Measurements from ENCODE around the gene ABCA7. TPM values are rescaled to one million over a fixed set of nuclear protein-coding genes. Genes with fewer than 3 reads are reported as not detected.

ABCA7 gene
- total RNA-seq, 4 donors from 2014 or later, result 3.9 to 9.5 (median 6.9) TPM

DNA sequence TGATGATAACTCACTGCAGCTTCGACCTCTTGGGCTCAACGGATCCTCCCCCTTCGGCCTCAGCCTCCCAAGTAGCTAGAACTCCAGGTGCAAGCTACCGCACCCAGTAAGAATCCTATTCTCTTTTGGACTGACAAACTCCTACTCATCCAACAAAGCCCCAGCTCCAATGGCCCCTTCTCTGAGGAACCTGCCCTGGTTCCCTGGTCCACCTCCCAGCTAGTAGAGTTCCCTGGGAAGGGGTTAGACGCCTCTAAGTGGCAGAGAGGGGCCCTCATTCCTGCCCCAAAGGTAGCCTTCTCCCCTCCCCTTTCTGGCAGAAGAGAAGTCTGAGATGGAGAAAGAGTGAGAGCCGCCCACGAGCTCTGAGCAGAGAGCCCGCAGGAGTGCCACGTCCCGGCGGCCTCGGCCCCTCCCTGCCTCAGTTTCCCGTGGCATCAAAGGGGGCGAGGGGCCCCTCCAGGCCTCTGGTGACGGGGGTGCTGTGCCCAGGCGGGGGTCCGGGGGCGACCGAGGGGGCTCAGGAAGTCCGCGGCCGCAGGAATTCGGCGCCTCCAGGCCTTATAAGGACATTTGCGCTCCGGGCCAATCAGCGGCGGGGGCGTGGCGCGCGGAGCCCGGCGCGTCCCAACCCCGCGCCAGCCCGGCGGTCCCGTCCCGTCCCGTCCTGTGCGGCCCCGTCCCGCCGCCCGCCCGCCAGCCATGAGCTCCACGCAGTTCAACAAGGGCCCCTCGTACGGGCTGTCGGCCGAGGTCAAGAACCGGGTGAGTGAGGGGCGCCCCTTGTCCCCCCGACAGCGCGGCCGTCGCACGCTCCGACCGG is 13.7 kb upstream of the ABCA7 start, which contains the start of gene CNN2:
TSS of gene CNN2 (plus strand) at position 649 of the 823 bp plus-strand sequence. CDS start at position 703, 54 bp downstream.
- H3K4me3 ChIP-seq, result peak within 1 kb of the TSS; percentile 68 to 96 (median 86)
- peaks cover 0 to 10% (median 4%) of the 10 kb centered on the region in 4 donors for H3K36me3 ChIP-seq
- H3K27me3 ChIP-seq, result peaks cover 0 to 8% (median 0%) of the 10 kb centered on the region in 4 donors
- H3K27ac ChIP-seq (replicated peaks in 1 of 4), result peak within 1 kb of the TSS; percentile 96 to 100 (median 98)
- WGBS, result 24% methylated on average over 11 of the region's 63 CpGs
- H3K9me3 ChIP-seq, result no peaks in the 10 kb centered on the region
- TF ChIP-seq POLR2A (IDR thresholded peaks at IDR 0.05; ENCODE audit: low read depth), result peak; percentile 69
- no peak for TF ChIP-seq EP300 (IDR thresholded peaks at IDR 0.05)
- peak; percentile 86 to 98 for TF ChIP-seq POLR2AphosphoS5 (IDR thresholded peaks at IDR 0.05)
- TF ChIP-seq, protein P1, sequence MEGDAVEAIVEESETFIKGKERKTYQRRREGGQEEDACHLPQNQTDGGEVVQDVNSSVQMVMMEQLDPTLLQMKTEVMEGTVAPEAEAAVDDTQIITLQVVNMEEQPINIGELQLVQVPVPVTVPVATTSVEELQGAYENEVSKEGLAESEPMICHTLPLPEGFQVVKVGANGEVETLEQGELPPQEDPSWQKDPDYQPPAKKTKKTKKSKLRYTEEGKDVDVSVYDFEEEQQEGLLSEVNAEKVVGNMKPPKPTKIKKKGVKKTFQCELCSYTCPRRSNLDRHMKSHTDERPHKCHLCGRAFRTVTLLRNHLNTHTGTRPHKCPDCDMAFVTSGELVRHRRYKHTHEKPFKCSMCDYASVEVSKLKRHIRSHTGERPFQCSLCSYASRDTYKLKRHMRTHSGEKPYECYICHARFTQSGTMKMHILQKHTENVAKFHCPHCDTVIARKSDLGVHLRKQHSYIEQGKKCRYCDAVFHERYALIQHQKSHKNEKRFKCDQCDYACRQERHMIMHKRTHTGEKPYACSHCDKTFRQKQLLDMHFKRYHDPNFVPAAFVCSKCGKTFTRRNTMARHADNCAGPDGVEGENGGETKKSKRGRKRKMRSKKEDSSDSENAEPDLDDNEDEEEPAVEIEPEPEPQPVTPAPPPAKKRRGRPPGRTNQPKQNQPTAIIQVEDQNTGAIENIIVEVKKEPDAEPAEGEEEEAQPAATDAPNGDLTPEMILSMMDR (IDR thresholded peaks at IDR 0.05), result no peak
- no peak for DNase-seq (ENCODE audit: extremely low spot score)
- H3K4me1 ChIP-seq, result peaks cover 38 to 78% (median 76%) of the 10 kb centered on the region in 4 donors
- intact Hi-C loops (cut with DNase I), result no loop called here

DNA sequence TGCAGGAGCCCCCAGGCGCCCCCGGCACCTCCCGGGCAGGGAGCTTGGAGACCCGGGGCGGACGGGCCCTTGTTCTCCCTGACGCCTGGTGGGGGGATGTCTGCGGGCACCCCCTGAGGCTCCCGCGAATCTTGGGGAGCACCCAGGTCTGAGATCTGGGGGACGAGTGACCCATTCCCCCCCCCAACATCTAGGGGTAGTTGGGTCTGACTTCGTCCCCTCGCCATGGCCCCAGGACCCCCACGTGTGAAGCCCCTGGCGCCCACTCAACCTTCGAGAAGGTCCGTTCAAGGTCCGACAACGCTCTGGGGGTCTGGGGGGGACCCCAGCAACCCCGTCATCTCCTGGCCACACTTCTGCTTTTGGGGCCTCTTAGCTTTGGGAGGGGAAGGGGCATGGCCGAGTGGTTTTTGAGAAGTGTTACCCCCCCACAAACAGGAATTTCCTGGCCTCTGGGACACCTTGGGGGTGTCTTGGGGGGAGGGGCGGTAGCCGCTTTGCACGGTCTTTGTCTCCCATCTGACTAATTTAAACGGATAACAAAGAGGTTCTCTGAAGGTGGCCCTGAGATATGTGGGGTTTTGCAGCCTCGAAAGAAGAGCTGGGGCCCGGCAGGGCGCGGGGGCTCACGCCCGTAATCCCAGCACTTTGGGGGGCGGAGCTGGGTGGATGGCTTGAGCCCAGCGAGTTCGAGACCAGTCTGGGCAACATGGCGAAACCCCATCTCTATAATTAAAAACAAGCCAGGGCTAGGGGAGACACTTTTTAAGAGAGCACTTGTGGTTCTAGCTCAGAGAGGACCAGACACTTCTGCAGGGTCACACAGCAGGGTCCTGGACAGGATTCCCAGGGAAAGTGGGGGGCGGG is 12.9 kb upstream of the ABCA7 start:
- intact Hi-C loops (cut with DNase I), result no loop called here

DNA sequence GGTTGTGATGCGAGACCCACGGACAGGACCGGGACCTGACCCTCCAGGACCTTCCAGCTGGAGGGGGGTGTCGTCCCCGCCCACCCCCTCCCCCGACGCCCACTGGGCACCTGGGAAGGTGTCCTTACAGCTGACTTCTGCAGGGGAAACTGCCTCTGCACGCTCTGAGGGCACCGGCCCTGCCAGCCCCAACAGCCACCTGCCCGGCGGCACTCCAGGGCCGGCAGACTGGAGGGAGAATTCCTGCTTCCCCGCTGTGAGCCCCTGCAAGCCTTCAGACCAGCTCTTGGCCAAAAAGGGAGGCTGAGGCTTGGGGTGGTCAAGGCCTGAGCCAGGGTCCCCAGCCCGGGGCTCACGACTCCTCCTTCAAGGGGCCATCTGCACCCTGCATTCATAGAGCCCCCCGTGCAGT is 12.3 kb upstream of the ABCA7 start:
- Histone ChIP-seq H3K4me3 (peak overlapping the region; percentile 68 to 96 (median 86)), H3K4me1 (peaks cover 29 to 66% (median 62%) of the 10 kb centered on the region in 4 donors), H3K27me3 (peaks cover 0 to 8% (median 0%) of the 10 kb centered on the region in 4 donors), H3K27ac (replicated peaks in 1 of 4) (peak overlapping the region; percentile 96 to 100 (median 98)), H3K9me3 (no peaks in the 10 kb centered on the region), H3K36me3 (peaks cover 12 to 23% (median 16%) of the 10 kb centered on the region in 4 donors)
- intact Hi-C loops (cut with DNase I), result no loop called here
- no peak for TF ChIP-seq EP300 (IDR thresholded peaks at IDR 0.05)
- no peak for TF ChIP-seq POLR2A (IDR thresholded peaks at IDR 0.05; ENCODE audit: low read depth)
- TF ChIP-seq, protein P1 (IDR thresholded peaks at IDR 0.05), result no peak
- TF ChIP-seq POLR2AphosphoS5 (IDR thresholded peaks at IDR 0.05), result no peak
- WGBS, result 2% methylated on average over 11 of the region's 16 CpGs
- DNase-seq (ENCODE audit: extremely low spot score), result no peak

More for the DNA sequence above, 12.9 kb upstream of the ABCA7 start:
- Histone ChIP-seq H3K4me1 (peaks cover 34 to 73% (median 69%) of the 10 kb centered on the region in 4 donors), H3K4me3 (peak overlapping the region; percentile 68 to 96 (median 86)), H3K27ac (replicated peaks in 1 of 4) (peak overlapping the region; percentile 96 to 100 (median 98)), H3K27me3 (peaks cover 0 to 8% (median 0%) of the 10 kb centered on the region in 4 donors), H3K36me3 (peaks cover 6 to 16% (median 10%) of the 10 kb centered on the region in 4 donors), H3K9me3 (no peaks in the 10 kb centered on the region)
- 4% methylated on average over 16 of the region's 36 CpGs for WGBS
- no peak for DNase-seq (ENCODE audit: extremely low spot score)
- TF ChIP-seq, protein P1 (IDR thresholded peaks at IDR 0.05), result no peak
- no peak for TF ChIP-seq EP300 (IDR thresholded peaks at IDR 0.05)
- no peak for TF ChIP-seq POLR2A (IDR thresholded peaks at IDR 0.05; ENCODE audit: low read depth)
- no peak for TF ChIP-seq POLR2AphosphoS5 (IDR thresholded peaks at IDR 0.05)

DNA sequence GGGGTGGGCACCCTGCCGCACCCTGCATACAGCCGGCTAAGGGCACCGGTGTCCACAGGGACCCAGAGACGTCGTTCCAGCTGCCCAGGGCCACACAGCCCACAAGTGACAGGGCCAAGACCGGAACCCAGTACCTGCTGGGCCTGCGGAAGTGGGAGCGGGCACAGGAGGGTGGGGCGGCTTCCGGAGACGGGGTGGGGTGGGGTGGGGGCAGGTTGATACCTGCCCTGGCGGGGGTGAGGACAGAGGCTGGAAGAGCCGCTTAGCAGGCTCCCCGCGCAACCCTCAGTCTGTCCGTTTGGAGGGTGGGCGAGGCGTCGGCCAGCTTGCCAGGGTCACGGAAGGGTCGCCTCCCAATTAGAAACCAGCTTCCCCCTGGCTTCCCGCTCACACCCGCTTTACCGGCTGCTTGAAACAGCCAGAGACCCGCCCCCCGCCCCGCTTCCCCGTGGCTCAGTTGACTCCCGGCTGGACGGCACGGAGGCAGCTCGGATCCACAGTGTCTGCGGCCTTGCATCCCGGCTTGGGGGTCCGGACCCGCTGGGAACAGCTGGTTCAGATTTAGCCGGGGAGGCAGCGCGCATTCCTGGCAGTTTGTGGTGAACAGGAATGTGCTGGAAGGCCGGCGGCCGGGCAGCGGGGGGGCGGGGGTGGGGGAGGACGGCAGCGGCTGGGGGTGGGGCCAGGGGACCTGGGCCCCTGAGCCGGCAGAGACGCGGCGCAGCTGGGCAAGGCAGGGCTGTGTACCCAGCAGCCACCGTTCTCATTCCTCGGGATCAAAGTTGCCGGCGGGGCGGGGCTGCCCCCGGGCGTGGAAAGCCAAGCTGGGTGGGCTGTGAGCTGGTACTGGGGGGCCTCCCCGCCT is 11.6 kb upstream of the ABCA7 start:
- TF ChIP-seq POLR2AphosphoS5 (IDR thresholded peaks at IDR 0.05), result peak; percentile 41 to 70
- TF ChIP-seq, protein P1 (IDR thresholded peaks at IDR 0.05), result no peak
- no peak for DNase-seq (ENCODE audit: extremely low spot score)
- Histone ChIP-seq H3K27me3 (peaks cover 0 to 8% (median 0%) of the 10 kb centered on the region in 4 donors), H3K4me1 (peaks cover 25 to 60% (median 56%) of the 10 kb centered on the region in 4 donors), H3K27ac (replicated peaks in 1 of 4) (peak overlapping the region; percentile 96 to 100 (median 98)), H3K9me3 (no peaks in the 10 kb centered on the region), H3K4me3 (peak overlapping the region; percentile 68 to 96 (median 86)), H3K36me3 (peaks cover 19 to 29% (median 22%) of the 10 kb centered on the region in 4 donors)
- under 1% methylated on average over 19 of the region's 58 CpGs for WGBS
- intact Hi-C loops (cut with DNase I), result no loop called here

All from esophagus muscularis mucosa (tissue), 4 donors.